WERI-Rb-1 (cell line): Measurements from ENCODE around the gene CCNI2.

Experiments
- DNase-seq: peaks from one replicate; pipeline ENCODE4 v3.0.0-alpha.2; 2020
- H3K27ac ChIP-seq: fragments of 250-450 bp; sonication (Bioruptor Pico); 2 replicates; pipeline ENCODE4 v1.5.1; 2020; ENCODE audit warnings: mild to moderate bottlenecking, moderate library complexity
- H3K27me3 ChIP-seq: fragments of 250-450 bp; sonication (Bioruptor Pico); 2 replicates; pipeline ENCODE4 v1.5.1; 2021; ENCODE audit warnings: mild to moderate bottlenecking, low read depth, moderate library complexity; ENCODE audit not compliant: insufficient read depth, severe bottlenecking
- H3K36me3 ChIP-seq: fragments of 250-450 bp; sonication (Bioruptor Pico); 2 replicates; pipeline ENCODE4 v1.5.1; 2020; ENCODE audit warnings: mild to moderate bottlenecking, moderate library complexity
- H3K4me3 ChIP-seq: 2 replicates; pipeline ENCODE4 v1.5.1; 2011; ENCODE audit warnings: low read depth, mild to moderate bottlenecking, control low read depth, low read length
- H3K9me3 ChIP-seq: fragments of 250-450 bp; sonication (Bioruptor Pico); 2 replicates; pipeline ENCODE4 v1.5.1; 2021; ENCODE audit warnings: mild to moderate bottlenecking, moderate library complexity; ENCODE audit not compliant: severe bottlenecking
- CTCF ChIP-seq: IDR thresholded peaks from 2 replicates; pipeline ENCODE4 v1.5.1; 2011; ENCODE audit warnings: low read depth, mild to moderate bottlenecking, control low read depth, inconsistent platforms, low read length

Gene CCNI2

GRCh38 chr5:132765311-132766019 lies 18.2 kb downstream of the CCNI2 start:
- no peak for DNase-seq
- Histone ChIP-seq H3K27me3 (no peaks in the 10 kb centered on the region), H3K36me3 (peaks cover 45% of the 10 kb centered on the region), H3K4me3 (no peak overlapping the region), H3K9me3 (no peaks in the 10 kb centered on the region), H3K27ac (no peak overlapping the region)
- TF ChIP-seq CTCF: no peak

- peaks cover 37% of the 10 kb centered on the region for H3K36me3 ChIP-seq
- no peaks in the 10 kb centered on the region for H3K27me3 ChIP-seq
- no peak overlapping the region for H3K4me3 ChIP-seq
- no peak for TF ChIP-seq CTCF
- no peak for DNase-seq
- H3K9me3 ChIP-seq: no peaks in the 10 kb centered on the region
- no peak overlapping the region for H3K27ac ChIP-seq
These were observed 19.0 kb downstream of the CCNI2 start for GRCh38 chr5:132766020-132766805.

GRCh38 chr5:132766806-132767055 lies 19.5 kb downstream of the CCNI2 start:
- Histone ChIP-seq H3K27ac (no peak overlapping the region), H3K4me3 (no peak overlapping the region), H3K36me3 (peaks cover 32% of the 10 kb centered on the region), H3K9me3 (no peaks in the 10 kb centered on the region), H3K27me3 (no peaks in the 10 kb centered on the region)
- DNase-seq: no peak
- no peak for TF ChIP-seq CTCF

- Histone ChIP-seq H3K27me3 (no peaks in the 10 kb centered on the region), H3K36me3 (peaks cover 29% of the 10 kb centered on the region), H3K4me3 (no peak overlapping the region), H3K27ac (no peak overlapping the region), H3K9me3 (no peaks in the 10 kb centered on the region)
- no peak for TF ChIP-seq CTCF
- no peak for DNase-seq
These were observed 19.9 kb downstream of the CCNI2 start for GRCh38 chr5:132767150-132767549.

GRCh38 chr5:132768485-132768868 lies 21.3 kb downstream of the CCNI2 start:
- TF ChIP-seq CTCF: no peak
- Histone ChIP-seq H3K27me3 (no peaks in the 10 kb centered on the region), H3K36me3 (peaks cover 17% of the 10 kb centered on the region), H3K9me3 (no peaks in the 10 kb centered on the region), H3K27ac (no peak overlapping the region), H3K4me3 (no peak overlapping the region)
- DNase-seq: no peak
